ENCODE data around the gene GPR55.

DNA sequence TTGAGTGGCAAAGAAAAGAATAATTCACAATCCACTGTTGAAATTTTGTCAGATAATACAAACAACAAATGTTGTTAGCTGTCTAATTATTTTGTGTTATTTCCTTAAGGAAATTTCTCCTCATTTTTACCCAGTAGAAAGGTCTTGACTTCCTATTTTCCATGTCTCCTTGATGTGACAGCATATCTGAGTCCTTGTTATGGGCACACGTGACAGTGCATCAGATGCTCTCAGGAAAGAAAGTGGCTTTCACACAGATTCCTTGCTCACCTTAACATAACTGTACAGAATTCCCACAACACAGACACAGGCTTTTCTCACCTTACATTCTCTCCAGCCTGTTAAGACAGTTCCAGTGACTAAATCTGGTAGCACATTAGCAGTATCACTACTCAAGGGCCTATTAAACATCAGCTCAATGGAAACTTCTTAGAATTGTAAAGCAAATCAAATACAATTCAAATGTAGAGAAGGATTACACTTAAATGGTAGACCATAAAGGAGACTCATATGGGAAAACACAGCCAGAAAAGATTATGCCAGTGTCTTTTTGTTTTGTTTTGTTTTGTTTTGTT is 30.2 kb upstream of the GPR55 start:
- TF ChIP-seq EZH2 (IDR thresholded peaks at IDR 0.05; ENCODE audit: borderline replicate concordance, low read length) = no peak
- TF ChIP-seq, protein P1, sequence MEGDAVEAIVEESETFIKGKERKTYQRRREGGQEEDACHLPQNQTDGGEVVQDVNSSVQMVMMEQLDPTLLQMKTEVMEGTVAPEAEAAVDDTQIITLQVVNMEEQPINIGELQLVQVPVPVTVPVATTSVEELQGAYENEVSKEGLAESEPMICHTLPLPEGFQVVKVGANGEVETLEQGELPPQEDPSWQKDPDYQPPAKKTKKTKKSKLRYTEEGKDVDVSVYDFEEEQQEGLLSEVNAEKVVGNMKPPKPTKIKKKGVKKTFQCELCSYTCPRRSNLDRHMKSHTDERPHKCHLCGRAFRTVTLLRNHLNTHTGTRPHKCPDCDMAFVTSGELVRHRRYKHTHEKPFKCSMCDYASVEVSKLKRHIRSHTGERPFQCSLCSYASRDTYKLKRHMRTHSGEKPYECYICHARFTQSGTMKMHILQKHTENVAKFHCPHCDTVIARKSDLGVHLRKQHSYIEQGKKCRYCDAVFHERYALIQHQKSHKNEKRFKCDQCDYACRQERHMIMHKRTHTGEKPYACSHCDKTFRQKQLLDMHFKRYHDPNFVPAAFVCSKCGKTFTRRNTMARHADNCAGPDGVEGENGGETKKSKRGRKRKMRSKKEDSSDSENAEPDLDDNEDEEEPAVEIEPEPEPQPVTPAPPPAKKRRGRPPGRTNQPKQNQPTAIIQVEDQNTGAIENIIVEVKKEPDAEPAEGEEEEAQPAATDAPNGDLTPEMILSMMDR (conservative IDR thresholded peaks at IDR 0.05 in 1 of 2, IDR thresholded peaks at IDR 0.05 in 1 of 2; ENCODE audit: extremely low read depth in 1 of 2, insufficient read depth in 1 of 2, low read depth in 1 of 2, low read length in 2 of 2) = no peak

Data from mammary epithelial cell (primary cell).